Measurements from ENCODE around the gene MRPL49.

MRPL49 gene

GRCh38 chr11:65121865-65122696, at the start of gene MRPL49, which contains the start of gene FAU:
Gene MRPL49 (plus strand): TSS chr11:65122321. CDS start chr11:65122347, 26 bp downstream.
Gene FAU (minus strand): TSS chr11:65122134. CDS start chr11:65121813, 321 bp downstream.
- peak; percentile 94 for DNase-seq (ENCODE audit: low read depth)

- DNase-seq (ENCODE audit: low read depth): no peak
These were observed 49.5 kb upstream of the MRPL49 start for GRCh38 chr11:65072631-65072966.

- DNase-seq (ENCODE audit: low read depth): no peak
These were observed 44.7 kb upstream of the MRPL49 start for GRCh38 chr11:65077451-65077850.

GRCh38 chr11:65078151-65078550, 44.0 kb upstream of the MRPL49 start:
- no peak for DNase-seq (ENCODE audit: low read depth)

GRCh38 chr11:65078786-65079342, 43.3 kb upstream of the MRPL49 start:
- no peak for DNase-seq (ENCODE audit: low read depth)

GRCh38 chr11:65083134-65083833, 38.8 kb upstream of the MRPL49 start:
- no peak for DNase-seq (ENCODE audit: low read depth)

GRCh38 chr11:65083834-65084597, 38.1 kb upstream of the MRPL49 start, which contains the start of the genes CDCA5 and ZFPL1:
Gene CDCA5 (minus strand): TSS chr11:65084040. CDS start chr11:65083978, 62 bp downstream.
Gene ZFPL1 (plus strand): TSS chr11:65084222. CDS start chr11:65084699, 477 bp downstream.
- DNase-seq (ENCODE audit: low read depth): peak; percentile 87

- no peak for DNase-seq (ENCODE audit: low read depth)
These were observed 37.3 kb upstream of the MRPL49 start for GRCh38 chr11:65084598-65085375.

GRCh38 chr11:65085446-65085845, 36.7 kb upstream of the MRPL49 start:
- no peak for DNase-seq (ENCODE audit: low read depth)

GRCh38 chr11:65086809-65087208, 35.3 kb upstream of the MRPL49 start:
- no peak for DNase-seq (ENCODE audit: low read depth)

- no peak for DNase-seq (ENCODE audit: low read depth)
These were observed 34.9 kb upstream of the MRPL49 start for GRCh38 chr11:65087216-65087615.

- DNase-seq (ENCODE audit: low read depth): no peak
These were observed 34.3 kb upstream of the MRPL49 start for GRCh38 chr11:65087827-65088226.

GRCh38 chr11:65089621-65090020, 32.5 kb upstream of the MRPL49 start:
- no peak for DNase-seq (ENCODE audit: low read depth)

- no peak for DNase-seq (ENCODE audit: low read depth)
These were observed 31.5 kb upstream of the MRPL49 start for GRCh38 chr11:65090628-65091027.

GRCh38 chr11:65095427-65095826, 26.7 kb upstream of the MRPL49 start:
- DNase-seq (ENCODE audit: low read depth): no peak

- peak; percentile 73 for DNase-seq (ENCODE audit: low read depth)
These were observed 25.9 kb upstream of the MRPL49 start, which contains the start of gene VPS51 for GRCh38 chr11:65095974-65096806. Gene VPS51 (plus strand): TSS chr11:65096214. CDS start chr11:65096251, 37 bp downstream.

- no peak for DNase-seq (ENCODE audit: low read depth)
These were observed 25.2 kb upstream of the MRPL49 start for GRCh38 chr11:65096926-65097325.

- DNase-seq (ENCODE audit: low read depth): no peak
These were observed 21.3 kb upstream of the MRPL49 start for GRCh38 chr11:65100674-65101350.
